ENCODE measurements around the gene FAM222A. TPM values are rescaled to one million over a fixed set of nuclear protein-coding genes. Genes with fewer than 3 reads are reported as not detected.

FAM222A gene
- 0.08 TPM in 1 of 2 replicates, not detected in the other for total RNA-seq (ENCODE audit: low replicate concordance)

GRCh38 chr12:109713187-109714070 is at the start of gene FAM222A:
Gene FAM222A, plus strand, starts transcription at chr12:109713825. Its CDS starts 30,322 bp downstream, at chr12:109744147.

Other genes with a start within 250 kb of the FAM222A start
- 87.8 and 137 TPM in 2 replicates for gene KCTD10, start 236.5 kb upstream of the FAM222A start, total RNA-seq (ENCODE audit: low replicate concordance)
- gene UBE3B, start 236.2 kb upstream of the FAM222A start, total RNA-seq (ENCODE audit: low replicate concordance): 22.1 and 27.6 TPM in 2 replicates
- 13.7 and 49.2 TPM in 2 replicates for gene MMAB, start 140.3 kb upstream of the FAM222A start, total RNA-seq (ENCODE audit: low replicate concordance)
- gene MVK, start 140.0 kb upstream of the FAM222A start, total RNA-seq (ENCODE audit: low replicate concordance): 4.9 and 16.6 TPM in 2 replicates
- 1.4 and 1.6 TPM in 2 replicates for gene TRPV4, start 119.6 kb downstream of the FAM222A start, total RNA-seq (ENCODE audit: low replicate concordance)
- 58.4 and 70.8 TPM in 2 replicates for gene GLTP, start 166.7 kb downstream of the FAM222A start, total RNA-seq (ENCODE audit: low replicate concordance)
- 5.6 and 16.6 TPM in 2 replicates for gene TCHP, start 186.4 kb downstream of the FAM222A start, total RNA-seq (ENCODE audit: low replicate concordance)